Measurements from ENCODE around the gene CSTF2T. TPM values are rescaled to one million over a fixed set of nuclear protein-coding genes. Genes with fewer than 3 reads are reported as not detected.
A peak's percentile ranks its signal among the peaks of the same experiment; 100 is the strongest.

CSTF2T gene
- total and polyA plus RNA-seq, 2 of the 13 experiments (the other 11 are each of a cell fraction or from before 2014, with no cell fraction given) = 1.4 to 7.2 TPM

DNA sequence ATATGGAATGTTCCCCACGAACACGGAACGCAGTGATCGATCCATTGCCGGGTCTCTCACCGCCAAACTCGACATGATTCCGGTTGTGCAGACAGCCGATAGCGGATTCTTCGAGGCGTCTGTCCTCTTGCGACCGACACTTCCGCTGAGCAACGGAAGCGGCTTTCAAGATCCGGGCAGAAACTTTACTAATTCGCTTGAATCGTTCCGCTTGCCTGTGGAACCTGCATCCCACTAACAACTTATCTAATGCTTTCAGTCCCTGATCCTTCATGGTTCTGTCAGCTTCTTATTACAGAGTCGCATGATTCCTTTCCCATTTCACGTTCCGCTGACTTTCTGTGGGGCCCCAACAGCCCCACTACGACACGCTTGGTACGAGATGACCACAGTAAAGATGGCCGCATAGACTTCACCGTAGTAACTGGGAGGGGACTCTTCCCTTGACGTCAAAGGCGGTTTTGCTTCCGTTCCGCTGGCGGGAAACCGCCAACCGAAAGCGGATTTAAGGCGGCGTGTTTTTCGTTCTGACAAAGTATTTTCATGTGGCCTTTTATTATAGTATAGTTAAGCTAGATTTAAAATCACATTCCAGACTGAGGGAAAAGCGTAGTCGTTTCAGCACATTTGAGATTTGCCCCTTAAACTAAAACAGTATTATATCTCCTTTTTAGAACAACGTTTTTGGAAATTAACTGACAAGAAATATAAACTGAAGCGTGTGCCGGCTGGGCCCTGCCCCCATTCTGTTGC is at the start of gene CSTF2T (continued):
- TF ChIP-seq TARDBP (CRISPR knock-in tag; IDR thresholded peaks at IDR 0.05) (peak; percentile 32; the same call in 1 of the 2 replicates), RFXAP (CRISPR knock-in tag; IDR thresholded peaks at IDR 0.05; ENCODE audit: borderline replicate concordance) (no peak), KDM2A (CRISPR knock-in tag; IDR thresholded peaks at IDR 0.05; ENCODE audit: borderline replicate concordance, low read depth) (peak; percentile 34; the same call in 1 of the 2 replicates), ZMYM4 (CRISPR knock-in tag; IDR thresholded peaks at IDR 0.05) (peak; percentile 77), ZNF501 (CRISPR knock-in tag; IDR thresholded peaks at IDR 0.05) (peak; percentile 87), SRY (CRISPR knock-in tag; IDR thresholded peaks at IDR 0.05) (no peak), LCORL (IDR thresholded peaks at IDR 0.05) (peak; percentile 83), LCORL (CRISPR knock-in tag; IDR thresholded peaks at IDR 0.05) (no peak), HNRNPUL1 (IDR thresholded peaks at IDR 0.05; ENCODE audit: low read depth, low read length) (no peak), SETDB1 (CRISPR knock-in tag; IDR thresholded peaks at IDR 0.05; ENCODE audit: borderline replicate concordance) (0 out of 2 replicates have a peak, but pooled peaks have one; percentile 67), ZNF766 (CRISPR knock-in tag; IDR thresholded peaks at IDR 0.05; ENCODE audit: borderline replicate concordance) (no peak), ZNF383 (CRISPR knock-in tag; IDR thresholded peaks at IDR 0.05; ENCODE audit: borderline replicate concordance) (no peak)
- TF ChIP-seq, protein P1, sequence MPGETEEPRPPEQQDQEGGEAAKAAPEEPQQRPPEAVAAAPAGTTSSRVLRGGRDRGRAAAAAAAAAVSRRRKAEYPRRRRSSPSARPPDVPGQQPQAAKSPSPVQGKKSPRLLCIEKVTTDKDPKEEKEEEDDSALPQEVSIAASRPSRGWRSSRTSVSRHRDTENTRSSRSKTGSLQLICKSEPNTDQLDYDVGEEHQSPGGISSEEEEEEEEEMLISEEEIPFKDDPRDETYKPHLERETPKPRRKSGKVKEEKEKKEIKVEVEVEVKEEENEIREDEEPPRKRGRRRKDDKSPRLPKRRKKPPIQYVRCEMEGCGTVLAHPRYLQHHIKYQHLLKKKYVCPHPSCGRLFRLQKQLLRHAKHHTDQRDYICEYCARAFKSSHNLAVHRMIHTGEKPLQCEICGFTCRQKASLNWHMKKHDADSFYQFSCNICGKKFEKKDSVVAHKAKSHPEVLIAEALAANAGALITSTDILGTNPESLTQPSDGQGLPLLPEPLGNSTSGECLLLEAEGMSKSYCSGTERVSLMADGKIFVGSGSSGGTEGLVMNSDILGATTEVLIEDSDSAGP (CRISPR knock-in tag; IDR thresholded peaks at IDR 0.05; ENCODE audit: borderline replicate concordance) = 0 out of 2 replicates have a peak, but pooled peaks have one; percentile 29
- TF ChIP-seq, protein P2, sequence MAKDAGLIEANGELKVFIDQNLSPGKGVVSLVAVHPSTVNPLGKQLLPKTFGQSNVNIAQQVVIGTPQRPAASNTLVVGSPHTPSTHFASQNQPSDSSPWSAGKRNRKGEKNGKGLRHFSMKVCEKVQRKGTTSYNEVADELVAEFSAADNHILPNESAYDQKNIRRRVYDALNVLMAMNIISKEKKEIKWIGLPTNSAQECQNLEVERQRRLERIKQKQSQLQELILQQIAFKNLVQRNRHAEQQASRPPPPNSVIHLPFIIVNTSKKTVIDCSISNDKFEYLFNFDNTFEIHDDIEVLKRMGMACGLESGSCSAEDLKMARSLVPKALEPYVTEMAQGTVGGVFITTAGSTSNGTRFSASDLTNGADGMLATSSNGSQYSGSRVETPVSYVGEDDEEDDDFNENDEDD (CRISPR knock-in tag; IDR thresholded peaks at IDR 0.05; ENCODE audit: borderline replicate concordance) = peak; percentile 91
- TF ChIP-seq, protein P3, sequence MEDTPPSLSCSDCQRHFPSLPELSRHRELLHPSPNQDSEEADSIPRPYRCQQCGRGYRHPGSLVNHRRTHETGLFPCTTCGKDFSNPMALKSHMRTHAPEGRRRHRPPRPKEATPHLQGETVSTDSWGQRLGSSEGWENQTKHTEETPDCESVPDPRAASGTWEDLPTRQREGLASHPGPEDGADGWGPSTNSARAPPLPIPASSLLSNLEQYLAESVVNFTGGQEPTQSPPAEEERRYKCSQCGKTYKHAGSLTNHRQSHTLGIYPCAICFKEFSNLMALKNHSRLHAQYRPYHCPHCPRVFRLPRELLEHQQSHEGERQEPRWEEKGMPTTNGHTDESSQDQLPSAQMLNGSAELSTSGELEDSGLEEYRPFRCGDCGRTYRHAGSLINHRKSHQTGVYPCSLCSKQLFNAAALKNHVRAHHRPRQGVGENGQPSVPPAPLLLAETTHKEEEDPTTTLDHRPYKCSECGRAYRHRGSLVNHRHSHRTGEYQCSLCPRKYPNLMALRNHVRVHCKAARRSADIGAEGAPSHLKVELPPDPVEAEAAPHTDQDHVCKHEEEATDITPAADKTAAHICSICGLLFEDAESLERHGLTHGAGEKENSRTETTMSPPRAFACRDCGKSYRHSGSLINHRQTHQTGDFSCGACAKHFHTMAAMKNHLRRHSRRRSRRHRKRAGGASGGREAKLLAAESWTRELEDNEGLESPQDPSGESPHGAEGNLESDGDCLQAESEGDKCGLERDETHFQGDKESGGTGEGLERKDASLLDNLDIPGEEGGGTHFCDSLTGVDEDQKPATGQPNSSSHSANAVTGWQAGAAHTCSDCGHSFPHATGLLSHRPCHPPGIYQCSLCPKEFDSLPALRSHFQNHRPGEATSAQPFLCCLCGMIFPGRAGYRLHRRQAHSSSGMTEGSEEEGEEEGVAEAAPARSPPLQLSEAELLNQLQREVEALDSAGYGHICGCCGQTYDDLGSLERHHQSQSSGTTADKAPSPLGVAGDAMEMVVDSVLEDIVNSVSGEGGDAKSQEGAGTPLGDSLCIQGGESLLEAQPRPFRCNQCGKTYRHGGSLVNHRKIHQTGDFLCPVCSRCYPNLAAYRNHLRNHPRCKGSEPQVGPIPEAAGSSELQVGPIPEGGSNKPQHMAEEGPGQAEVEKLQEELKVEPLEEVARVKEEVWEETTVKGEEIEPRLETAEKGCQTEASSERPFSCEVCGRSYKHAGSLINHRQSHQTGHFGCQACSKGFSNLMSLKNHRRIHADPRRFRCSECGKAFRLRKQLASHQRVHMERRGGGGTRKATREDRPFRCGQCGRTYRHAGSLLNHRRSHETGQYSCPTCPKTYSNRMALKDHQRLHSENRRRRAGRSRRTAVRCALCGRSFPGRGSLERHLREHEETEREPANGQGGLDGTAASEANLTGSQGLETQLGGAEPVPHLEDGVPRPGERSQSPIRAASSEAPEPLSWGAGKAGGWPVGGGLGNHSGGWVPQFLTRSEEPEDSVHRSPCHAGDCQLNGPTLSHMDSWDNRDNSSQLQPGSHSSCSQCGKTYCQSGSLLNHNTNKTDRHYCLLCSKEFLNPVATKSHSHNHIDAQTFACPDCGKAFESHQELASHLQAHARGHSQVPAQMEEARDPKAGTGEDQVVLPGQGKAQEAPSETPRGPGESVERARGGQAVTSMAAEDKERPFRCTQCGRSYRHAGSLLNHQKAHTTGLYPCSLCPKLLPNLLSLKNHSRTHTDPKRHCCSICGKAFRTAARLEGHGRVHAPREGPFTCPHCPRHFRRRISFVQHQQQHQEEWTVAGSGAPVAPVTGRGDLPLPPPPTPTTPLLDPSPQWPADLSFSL (CRISPR knock-in tag; IDR thresholded peaks at IDR 0.05) = no peak
- TF ChIP-seq, protein P4, sequence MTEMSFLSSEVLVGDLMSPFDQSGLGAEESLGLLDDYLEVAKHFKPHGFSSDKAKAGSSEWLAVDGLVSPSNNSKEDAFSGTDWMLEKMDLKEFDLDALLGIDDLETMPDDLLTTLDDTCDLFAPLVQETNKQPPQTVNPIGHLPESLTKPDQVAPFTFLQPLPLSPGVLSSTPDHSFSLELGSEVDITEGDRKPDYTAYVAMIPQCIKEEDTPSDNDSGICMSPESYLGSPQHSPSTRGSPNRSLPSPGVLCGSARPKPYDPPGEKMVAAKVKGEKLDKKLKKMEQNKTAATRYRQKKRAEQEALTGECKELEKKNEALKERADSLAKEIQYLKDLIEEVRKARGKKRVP (CRISPR knock-in tag; IDR thresholded peaks at IDR 0.05) = 0 out of 4 replicates have a peak, but pooled peaks of 1 of the 2 experiments have one; percentile 25
